GM18868 (cell line): ENCODE results near the gene TPRN.

Experiments
- ATAC-seq: cut with Tn5 transposase; IDR thresholded peaks from one replicate; pipeline ENCODE4 v1.9.1; 2021; ENCODE audit warnings: mild to moderate bottlenecking, moderate library complexity; ENCODE audit not compliant: unreplicated experiment

TPRN gene

GRCh38 chr9:137213160-137214060, 12.9 kb upstream of the TPRN start:
- ATAC-seq: no peak

- no peak for ATAC-seq
These were observed 12.0 kb upstream of the TPRN start for GRCh38 chr9:137212520-137212919.

- ATAC-seq: no peak
These were observed 11.0 kb upstream of the TPRN start for GRCh38 chr9:137211532-137211931.

GRCh38 chr9:137206602-137207001, 6.1 kb upstream of the TPRN start:
- no peak for ATAC-seq

GRCh38 chr9:137205126-137206069, 4.9 kb upstream of the TPRN start, which contains the start of the genes NDOR1 and TMEM203:
NDOR1 (plus strand) TSS chr9:137205700; CDS start chr9:137205778, 78 bp downstream.
TMEM203 (minus strand) TSS chr9:137205648; CDS start chr9:137205414, 234 bp downstream.
- ATAC-seq: peak; percentile 43

- ATAC-seq: no peak
These were observed 4.2 kb upstream of the TPRN start for GRCh38 chr9:137204731-137205125.

GRCh38 chr9:137202966-137203365, 2.4 kb upstream of the TPRN start:
- no peak for ATAC-seq

GRCh38 chr9:137201205-137201868, 796 bp upstream of the TPRN start:
- no peak for ATAC-seq

GRCh38 chr9:137199411-137200121, 975 bp downstream of the TPRN start:
- ATAC-seq: no peak

- ATAC-seq: no peak
These were observed 1.6 kb downstream of the TPRN start for GRCh38 chr9:137198902-137199283.

- ATAC-seq: no peak
These were observed 2.3 kb downstream of the TPRN start for GRCh38 chr9:137198051-137198901.

GRCh38 chr9:137195525-137196220, 4.9 kb downstream of the TPRN start:
- no peak for ATAC-seq

GRCh38 chr9:137194909-137195308, 5.6 kb downstream of the TPRN start:
- ATAC-seq: no peak

- ATAC-seq: no peak
These were observed 6.2 kb downstream of the TPRN start for GRCh38 chr9:137194388-137194787.

GRCh38 chr9:137193771-137194170, 6.8 kb downstream of the TPRN start:
- ATAC-seq: no peak

GRCh38 chr9:137192859-137193258, 7.7 kb downstream of the TPRN start:
- no peak for ATAC-seq

- no peak for ATAC-seq
These were observed 8.1 kb downstream of the TPRN start for GRCh38 chr9:137192448-137192780.

GRCh38 chr9:137191691-137192447, 8.7 kb downstream of the TPRN start:
- ATAC-seq: no peak
